Posterior vena cava (tissue), 2 donors: Measurements from ENCODE around the gene KCNK7. TPM values are rescaled to one million over a fixed set of nuclear protein-coding genes. Genes with fewer than 3 reads are reported as not detected.

ENCODE experiments used
- DNase-seq: peaks from one replicate; pipeline ENCODE4 v3.0.0-alpha.2; 2020; ENCODE audit warnings: low spot score
- intact Hi-C, 2 donors: fragments of 100-400 bp; cut with DNase I; formaldehyde crosslinking; loops; one replicate each; pipeline versions ENCODE4 v1.14.1 to v1.14.2; 2022 to 2023
- total RNA-seq, 2 donors: library from RNA; stranded (reverse); fragmentation: NEBNext Ultra II Directional; extraction: Animal tissue kit (Norgen Biotek cat#: 25700); gene quantifications; one replicate each; pipeline ENCODE4 v1.2.1, GENCODE V29; 2021
- donor health status: DM: yes; HTN: yes; CAD: no.
- donor health status: DM: yes; HTN: yes; CAD: no.

Gene KCNK7
- total RNA-seq, 2 donors from 2014 or later, result 0.65 to 0.71 TPM

GRCh38 chr11:65633390-65634108, 37.9 kb upstream of the KCNK7 start:
- intact Hi-C loops, result loop anchor here in 1 of 2 donors (5.0 to 10.0 kb wide), 2 partner anchors 139 to 361 kb away; no protein-coding TSS in a partner anchor

GRCh38 chr11:65630215-65630614, 34.6 kb upstream of the KCNK7 start:
- DNase-seq, result no peak
- intact Hi-C loops, result loop anchor here in 1 of 2 donors (5.0 to 10.0 kb wide), 2 partner anchors 142 to 365 kb away; no protein-coding TSS in a partner anchor

More at GRCh38 chr11:65633390-65634108, 37.9 kb upstream of the KCNK7 start:
- no peak for DNase-seq

DNA sequence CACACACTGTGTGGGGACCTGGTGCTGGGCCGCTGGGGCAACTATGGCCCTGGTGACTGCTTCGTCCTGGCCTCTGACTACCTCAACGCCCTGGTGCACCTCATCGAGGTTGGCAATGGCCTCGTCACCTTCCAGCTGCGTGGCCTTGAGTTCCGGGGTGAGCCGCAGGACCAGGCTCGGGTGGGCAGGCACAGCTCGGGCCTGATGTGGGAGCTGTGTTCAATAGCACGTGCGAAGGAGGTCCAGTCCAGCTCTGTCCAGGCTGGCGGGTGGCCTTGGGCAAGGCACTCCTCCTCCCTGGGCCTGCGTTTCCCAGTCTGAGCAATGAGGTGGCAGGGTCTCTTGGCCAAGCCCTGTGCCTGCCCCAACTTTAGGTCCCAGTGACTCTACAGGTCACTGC, 34.0 kb upstream of the KCNK7 start:
- DNase-seq, result no peak
- intact Hi-C loops, result no loop called here

DNA sequence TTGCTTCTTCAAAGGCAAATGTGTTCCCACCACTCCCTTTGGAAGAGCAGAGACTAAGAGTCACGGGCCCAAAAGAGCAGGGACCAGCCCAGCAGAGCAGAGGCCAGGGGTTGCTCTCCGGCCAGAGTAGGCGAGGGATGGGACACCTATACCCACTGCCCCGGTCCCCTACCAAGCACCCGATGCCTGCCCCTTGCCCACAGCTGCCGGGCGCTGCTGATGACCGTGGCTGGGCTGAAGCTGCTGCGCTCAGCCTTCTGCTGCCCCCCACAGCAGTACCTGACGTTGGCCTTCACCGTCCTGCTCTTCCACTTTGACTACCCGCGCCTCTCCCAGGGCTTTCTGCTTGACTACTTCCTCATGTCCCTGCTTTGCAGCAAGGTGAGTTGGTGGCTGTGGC, 31.6 kb upstream of the KCNK7 start:
- intact Hi-C loops, result no loop called here
- DNase-seq, result no peak

- intact Hi-C loops, result no loop called here
- peak; percentile 91 for DNase-seq
Observed at GRCh38 chr11:65625628-65626342, 30.2 kb upstream of the KCNK7 start.

- intact Hi-C loops, result no loop called here
- no peak for DNase-seq
Observed at GRCh38 chr11:65624931-65625627, 29.5 kb upstream of the KCNK7 start.

GRCh38 chr11:65623852-65624616, 28.4 kb upstream of the KCNK7 start:
- DNase-seq, result no peak
- intact Hi-C loops, result no loop called here

GRCh38 chr11:65623177-65623576, 27.6 kb upstream of the KCNK7 start:
- intact Hi-C loops, result no loop called here
- no peak for DNase-seq

DNA sequence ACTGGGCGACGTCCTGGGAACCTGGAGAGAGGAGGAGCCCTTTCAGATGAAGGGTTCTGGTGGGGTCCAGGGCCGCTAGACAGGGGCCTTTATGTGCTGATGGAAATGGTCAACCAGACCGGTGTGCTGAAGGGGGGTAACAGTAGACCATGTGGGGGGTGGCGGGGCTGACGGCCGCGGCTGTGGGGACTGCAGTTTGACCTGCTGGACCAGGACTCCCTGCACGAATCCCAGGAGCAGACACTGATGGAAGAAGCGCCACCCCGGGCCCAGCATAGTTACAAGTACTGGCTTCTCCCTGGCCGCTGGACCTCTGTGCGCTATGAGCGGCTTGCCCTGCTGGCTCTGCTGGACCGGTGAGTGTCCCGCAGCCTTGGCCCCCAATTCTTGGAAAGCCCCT, 26.4 kb upstream of the KCNK7 start:
- intact Hi-C loops, result no loop called here
- DNase-seq, result no peak

DNA sequence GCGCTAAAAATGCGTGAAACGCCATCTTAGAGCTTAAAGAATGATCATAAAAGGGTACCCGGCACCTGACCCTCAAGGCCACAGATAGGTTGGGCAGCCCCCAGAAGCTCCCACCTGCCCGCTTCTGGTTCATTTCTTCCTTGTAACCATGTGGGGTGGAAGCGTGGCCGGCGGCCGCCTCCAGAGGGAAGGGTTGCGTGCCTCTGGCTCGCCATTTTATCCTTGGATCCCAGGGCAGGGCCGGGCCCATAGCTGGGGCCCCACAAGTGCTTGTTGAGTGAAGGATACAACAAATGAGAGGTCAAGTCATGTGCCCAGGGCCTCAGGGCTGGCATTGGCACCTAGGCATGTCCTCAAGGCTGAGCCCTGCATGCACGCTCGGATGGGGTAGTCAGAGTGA, 25.9 kb upstream of the KCNK7 start:
- no peak for DNase-seq
- intact Hi-C loops, result no loop called here

DNA sequence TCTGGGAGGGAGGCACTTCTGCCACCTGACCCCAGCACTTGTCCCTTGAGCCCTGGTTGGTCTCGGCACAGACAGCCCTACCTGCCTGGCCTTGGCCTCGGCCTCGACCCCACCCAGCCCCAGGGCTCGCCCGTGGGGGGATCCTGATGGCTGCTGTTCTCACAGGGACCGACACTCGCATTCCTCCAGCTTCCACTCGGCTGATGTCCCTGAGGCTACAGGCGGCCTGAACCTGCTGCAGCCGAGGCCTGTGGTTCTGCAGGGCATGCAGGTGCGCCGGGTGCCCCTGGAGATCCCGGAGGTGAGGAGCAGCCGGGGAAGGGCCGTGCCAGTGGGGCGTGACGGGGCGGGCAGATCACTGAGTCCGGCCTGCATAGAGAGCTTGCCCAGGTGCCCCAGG, 25.1 kb upstream of the KCNK7 start:
- intact Hi-C loops, result no loop called here
- no peak for DNase-seq

GRCh38 chr11:65619281-65619928, 23.8 kb upstream of the KCNK7 start:
- no peak for DNase-seq
- intact Hi-C loops, result no loop called here

GRCh38 chr11:65618763-65619162, 23.2 kb upstream of the KCNK7 start:
- intact Hi-C loops, result no loop called here
- no peak for DNase-seq

DNA sequence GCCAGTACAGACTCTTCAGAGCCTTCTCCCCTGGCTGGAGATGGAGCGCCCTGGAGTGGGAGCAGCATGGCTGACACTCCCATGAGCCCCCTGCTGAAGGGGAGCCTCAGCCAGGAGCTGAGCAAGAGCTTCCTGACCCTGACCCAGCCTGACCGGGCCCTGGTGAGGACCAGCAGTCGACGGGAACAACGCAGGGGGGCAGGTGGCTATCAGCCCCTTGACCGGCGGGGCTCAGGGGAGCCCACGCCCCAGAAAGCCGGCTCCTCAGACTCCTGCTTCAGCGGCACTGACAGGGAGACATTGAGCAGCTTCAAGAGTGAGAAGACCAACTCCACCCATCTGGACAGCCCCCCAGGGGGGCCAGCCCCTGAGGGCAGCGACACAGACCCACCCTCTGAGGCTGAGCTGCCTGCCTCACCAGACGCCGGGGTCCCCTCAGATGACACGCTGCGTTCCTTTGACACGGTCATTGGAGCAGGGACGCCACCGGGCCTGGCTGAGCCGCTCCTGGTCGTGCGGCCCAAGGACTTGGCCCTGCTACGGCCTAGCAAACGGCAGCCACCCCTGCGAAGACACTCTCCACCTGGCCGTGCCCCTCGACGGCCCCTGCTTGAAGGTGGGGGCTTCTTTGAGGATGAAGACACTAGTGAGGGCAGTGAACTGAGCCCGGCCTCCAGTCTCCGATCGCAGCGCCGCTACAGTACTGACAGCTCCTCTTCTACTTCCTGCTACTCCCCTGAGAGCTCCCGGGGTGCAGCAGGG, 22.6 kb upstream of the KCNK7 start:
- intact Hi-C loops, result loop anchor here in 1 of 2 donors (1.0 kb wide), 1 partner anchor 103 kb away; no protein-coding TSS in a partner anchor
- no peak for DNase-seq

GRCh38 chr11:65617136-65617850, 21.7 kb upstream of the KCNK7 start:
- intact Hi-C loops, result loop anchor here in 1 of 2 donors (1.0 kb wide), 1 partner anchor 104 kb away; no protein-coding TSS in a partner anchor
- DNase-seq, result no peak

DNA sequence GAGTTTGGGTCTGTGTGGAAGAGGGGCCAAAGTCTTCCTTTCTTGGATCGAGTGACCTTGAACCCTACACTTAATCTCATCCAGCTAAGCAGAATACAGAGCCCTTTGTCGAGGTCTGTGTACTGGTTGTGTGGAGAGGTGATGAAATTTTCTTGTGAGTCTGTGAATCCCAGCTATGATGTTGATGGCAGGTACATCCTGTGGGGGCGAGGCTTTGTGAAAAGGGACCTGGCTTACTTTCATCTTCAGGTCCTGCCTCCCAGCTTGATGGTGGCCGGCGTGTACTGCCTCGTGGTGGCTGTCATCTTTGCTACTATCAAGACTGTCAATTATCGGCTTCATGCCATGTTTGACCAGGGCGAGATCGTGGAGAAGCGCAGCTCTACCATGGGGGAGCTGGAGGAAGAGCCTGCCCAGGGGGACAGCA, 21.0 kb upstream of the KCNK7 start:
- no peak for DNase-seq
- intact Hi-C loops, result loop anchor here in 1 of 2 donors (1.0 kb wide), 1 partner anchor 105 kb away; no protein-coding TSS in a partner anchor

GRCh38 chr11:65615950-65616574, 20.5 kb upstream of the KCNK7 start:
- intact Hi-C loops, result loop anchor here in 1 of 2 donors (2.0 kb wide), 1 partner anchor 37 kb away; no protein-coding TSS in a partner anchor

More at GRCh38 chr11:65615950-65616574, 20.5 kb upstream of the KCNK7 start:
- no peak for DNase-seq
